GM19025 (cell line): ENCODE data around the gene NHLRC3.
"Not testable (repeated sequence)": the region's sequence is repeated elsewhere in the genome, so short reads cannot be mapped to it uniquely, and the experiment has no call there.

Experiments used
- ATAC-seq: cut with Tn5 transposase; IDR thresholded peaks from one replicate; pipeline ENCODE4 v1.9.1; 2021; ENCODE audit warnings: mild to moderate bottlenecking, low read depth, moderate library complexity; ENCODE audit not compliant: unreplicated experiment

NHLRC3 gene

GRCh38 chr13:39037880-39038568 lies at the start of gene NHLRC3, which contains the start of gene PROSER1:
Gene NHLRC3, plus strand, starts transcription at chr13:39038456. Its CDS starts 184 bp downstream, at chr13:39038640.
Gene PROSER1, minus strand, starts transcription at chr13:39038089. Its CDS starts 847 bp downstream, at chr13:39037242.
- ATAC-seq, result peak; percentile 65

GRCh38 chr13:38990693-38991092 lies 47.6 kb upstream of the NHLRC3 start, which contains the start of gene STOML3:
Gene STOML3, minus strand, starts transcription at chr13:38990831. Its CDS starts 110 bp downstream, at chr13:38990721.
- ATAC-seq, result no peak

GRCh38 chr13:38993381-38993780 lies 44.9 kb upstream of the NHLRC3 start:
- ATAC-seq, result no peak

- no peak for ATAC-seq
These were observed 39.5 kb upstream of the NHLRC3 start for GRCh38 chr13:38998739-38999138.

- not testable (repeated sequence) for ATAC-seq
These were observed 31.7 kb upstream of the NHLRC3 start for GRCh38 chr13:39006371-39007111.

GRCh38 chr13:39012608-39013007 lies 25.6 kb upstream of the NHLRC3 start:
- ATAC-seq, result no peak

- no peak for ATAC-seq
These were observed 24.8 kb upstream of the NHLRC3 start for GRCh38 chr13:39013462-39013861.

- peak; percentile 88 for ATAC-seq
These were observed 22.2 kb upstream of the NHLRC3 start for GRCh38 chr13:39016087-39016486.

GRCh38 chr13:39016787-39017186 lies 21.5 kb upstream of the NHLRC3 start:
- ATAC-seq, result peak; percentile 58

- no peak for ATAC-seq
These were observed 17.3 kb upstream of the NHLRC3 start for GRCh38 chr13:39020853-39021462.

- ATAC-seq, result no peak
These were observed 14.9 kb upstream of the NHLRC3 start for GRCh38 chr13:39023316-39023715.

- no peak for ATAC-seq
These were observed 14.5 kb upstream of the NHLRC3 start for GRCh38 chr13:39023761-39024160.

- ATAC-seq, result no peak
These were observed 12.8 kb upstream of the NHLRC3 start for GRCh38 chr13:39025433-39025839.

GRCh38 chr13:39032150-39032549 lies 6.1 kb upstream of the NHLRC3 start:
- no peak for ATAC-seq

GRCh38 chr13:39034085-39034484 lies 4.2 kb upstream of the NHLRC3 start:
- ATAC-seq, result no peak

- ATAC-seq, result no peak
These were observed 3.1 kb upstream of the NHLRC3 start for GRCh38 chr13:39035204-39035603.

GRCh38 chr13:39035799-39036198 lies 2.5 kb upstream of the NHLRC3 start:
- no peak for ATAC-seq

GRCh38 chr13:39036212-39036611 lies 2.0 kb upstream of the NHLRC3 start:
- ATAC-seq, result no peak

GRCh38 chr13:39037410-39037879 lies 811 bp upstream of the NHLRC3 start:
- peak; percentile 30 for ATAC-seq

- peak; percentile 22 for ATAC-seq
These were observed 344 bp downstream of the NHLRC3 start for GRCh38 chr13:39038569-39039030.

GRCh38 chr13:39039041-39039440 lies 785 bp downstream of the NHLRC3 start:
- no peak for ATAC-seq
